NCI-H446 treated with DMSO at 0.1 percent for 48 hours (cell line): ENCODE data around the gene PKP1.

Experiments used
- DNase-seq: peaks from one replicate; lab custom pipeline; 2025; lab: John Stamatoyannopoulos, UW

PKP1 gene

GRCh38 chr1:201330541-201330940 lies 47.2 kb downstream of the PKP1 start:
- DNase-seq, result no peak

GRCh38 chr1:201331166-201331565 lies 47.9 kb downstream of the PKP1 start:
- no peak for DNase-seq

- no peak for DNase-seq
Measured at GRCh38 chr1:201332021-201332420, 48.7 kb downstream of the PKP1 start.

- no peak for DNase-seq
Measured at GRCh38 chr1:201332616-201333335, 49.5 kb downstream of the PKP1 start.

GRCh38 chr1:201334325-201335173 lies 51.2 kb downstream of the PKP1 start:
- DNase-seq, result no peak

GRCh38 chr1:201335174-201335870 lies 52.0 kb downstream of the PKP1 start:
- no peak for DNase-seq

- no peak for DNase-seq
Measured at GRCh38 chr1:201335901-201336300, 52.6 kb downstream of the PKP1 start.

GRCh38 chr1:201336711-201337450 lies 53.6 kb downstream of the PKP1 start:
- DNase-seq, result no peak

GRCh38 chr1:201341377-201341776 lies 58.1 kb downstream of the PKP1 start:
- no peak for DNase-seq

- no peak for DNase-seq
Measured at GRCh38 chr1:201344206-201345080, 61.1 kb downstream of the PKP1 start.

GRCh38 chr1:201345081-201345355 lies 61.7 kb downstream of the PKP1 start:
- DNase-seq, result no peak

GRCh38 chr1:201346337-201346939 lies 63.1 kb downstream of the PKP1 start:
- no peak for DNase-seq

GRCh38 chr1:201346987-201347386 lies 63.7 kb downstream of the PKP1 start:
- no peak for DNase-seq

- no peak for DNase-seq
Measured at GRCh38 chr1:201347498-201348210, 64.3 kb downstream of the PKP1 start.

- DNase-seq, result no peak
Measured at GRCh38 chr1:201348211-201348566, 64.9 kb downstream of the PKP1 start.

GRCh38 chr1:201349092-201349491 lies 65.8 kb downstream of the PKP1 start:
- no peak for DNase-seq

- no peak for DNase-seq
Measured at GRCh38 chr1:201350361-201350725, 67.0 kb downstream of the PKP1 start.

- DNase-seq, result no peak
Measured at GRCh38 chr1:201350884-201351283, 67.6 kb downstream of the PKP1 start.

- no peak for DNase-seq
Measured at GRCh38 chr1:201351617-201352016, 68.3 kb downstream of the PKP1 start.

GRCh38 chr1:201353186-201353940 lies 70.1 kb downstream of the PKP1 start:
- DNase-seq, result no peak
